Keratinocyte (primary cell): Measurements from ENCODE around the gene TRAFD1. TPM values are rescaled to one million over a fixed set of nuclear protein-coding genes. Genes with fewer than 3 reads are reported as not detected.

ENCODE experiments used
- DNase-seq: peaks from one replicate; pipeline ENCODE4 v3.0.0-alpha.2; 2011; ENCODE audit warnings: low read depth, missing footprints, low spot score
- FAIRE-seq: peaks from 2 replicates; lab custom pipeline; 2011; peaks lifted over from hg19 to GRCh38; lab: Jason Lieb, UNC
- H2AFZ ChIP-seq: 2 replicates; pipeline ENCODE4 v1.6.0; 2012; ENCODE audit warnings: low read length, control low read depth, inconsistent platforms; ENCODE audit not compliant: control insufficient read depth
- H3K27ac ChIP-seq: 2 replicates; pipeline ENCODE4 v1.5.1; 2011; ENCODE audit warnings: low read length; ENCODE audit not compliant: control insufficient read depth, insufficient read depth
- H3K27me3 ChIP-seq: 3 replicates; pipeline ENCODE4 v1.6.0; 2011; ENCODE audit warnings: low read length; ENCODE audit not compliant: control insufficient read depth, insufficient read depth; ENCODE audit errors: extremely low read depth
- H3K36me3 ChIP-seq, 2 experiments: 2 replicates in 1 of 2; 3 replicates in 1 of 2; pipeline ENCODE4 v1.5.1; 2011; ENCODE audit warnings: low read length in 2 of 2, mild to moderate bottlenecking in 1 of 2; ENCODE audit not compliant: control insufficient read depth in 2 of 2, insufficient read depth in 2 of 2; ENCODE audit errors: extremely low read depth in 1 of 2
- H3K4me1 ChIP-seq: 3 replicates; pipeline ENCODE4 v1.5.1; 2011; ENCODE audit warnings: low read length; ENCODE audit not compliant: control insufficient read depth, insufficient read depth; ENCODE audit errors: extremely low read depth
- H3K4me2 ChIP-seq: 3 replicates; pipeline ENCODE4 v1.6.0; 2011; ENCODE audit warnings: low read depth, low read length; ENCODE audit not compliant: control insufficient read depth, insufficient read depth; ENCODE audit errors: extremely low read depth
- H3K4me3 ChIP-seq, 3 experiments: fragments of 200-600 bp in 1 of 3; sonication (generic) in 1 of 3; 2 replicates in 2 of 3; 3 replicates in 1 of 3; pipeline ENCODE4 v1.5.1; 2011 to 2016; ENCODE audit warnings: low read length in 3 of 3, mild to moderate bottlenecking in 3 of 3, control low read depth in 2 of 3, inconsistent platforms in 1 of 3, low read depth in 1 of 3, mixed read lengths in 1 of 3, mixed run types in 1 of 3, moderate library complexity in 1 of 3; ENCODE audit not compliant: control insufficient read depth in 2 of 3, insufficient read depth in 2 of 3; ENCODE audit errors: extremely low read depth in 1 of 3
- H3K79me2 ChIP-seq: 2 replicates; pipeline ENCODE4 v1.6.0; 2012; ENCODE audit warnings: low read length; ENCODE audit not compliant: control insufficient read depth, insufficient read depth
- H3K9ac ChIP-seq: 3 replicates; pipeline ENCODE4 v1.6.0; 2011; ENCODE audit warnings: low read length; ENCODE audit not compliant: control insufficient read depth, insufficient read depth; ENCODE audit errors: extremely low read depth
- H3K9me1 ChIP-seq: 3 replicates; pipeline ENCODE4 v1.6.0; 2011; ENCODE audit warnings: low read length; ENCODE audit not compliant: control insufficient read depth, insufficient read depth; ENCODE audit errors: extremely low read depth
- H3K9me3 ChIP-seq: 2 replicates; pipeline ENCODE4 v1.5.1; 2012; ENCODE audit warnings: low read depth, low read length; ENCODE audit not compliant: control insufficient read depth
- H4K20me1 ChIP-seq: 3 replicates; pipeline ENCODE4 v1.6.0; 2011; ENCODE audit warnings: low read length; ENCODE audit not compliant: control insufficient read depth, insufficient read depth; ENCODE audit errors: extremely low read depth
- EZH2 ChIP-seq: IDR thresholded peaks from one replicate; pipeline ENCODE4 v1.6.1; 2012; ENCODE audit warnings: inconsistent platforms, mild to moderate bottlenecking, low read length, moderate library complexity
- dilution Hi-C: fragments of 300-500 bp; cut with MboI; formaldehyde crosslinking; loops from one replicate; pipeline ENCODE4 v1.7.0; 2020; ENCODE audit warnings: low sequenced_read_pairs; ENCODE audit not compliant: extremely low pct_ligation_motif_present
- polyA plus RNA-seq, 5 experiments: library from polyadenylated mRNA; depleted of rRNA in 3 of 5; stranded (reverse) in 3 of 5; stranded (forward) in 1 of 5; unstranded in 1 of 5; fragments of >200 nt; gene quantifications; 1 replicate in 1 of 5; 2 replicates in 3 of 5; 3 replicates in 1 of 5; pipeline versions ENCODE4 v1.2.1 to v1.2.3, GENCODE V29; 2011 to 2012; ENCODE audit warnings: missing spikeins in 2 of 5, low read depth in 1 of 5, low replicate concordance in 1 of 5
- TF ChIP-seq, protein P1 (sequence below), 3 experiments: IDR thresholded peaks in 1 of 3; conservative IDR thresholded peaks in 1 of 3; optimal IDR thresholded peaks in 1 of 3; 2 replicates in 2 of 3; 3 replicates in 1 of 3; pipeline versions ENCODE3 to v1.5.1; 2011; ENCODE audit warnings: low read length in 3 of 3, mild to moderate bottlenecking in 3 of 3, moderate library complexity in 2 of 3, control low read depth in 1 of 3, inconsistent platforms in 1 of 3; ENCODE audit not compliant: insufficient read depth in 2 of 3; ENCODE audit errors: extremely low read depth in 1 of 3

Gene TRAFD1
- polyA plus RNA-seq, 1 donor (not counting 4 experiments of a cell fraction or from before 2014, with no cell fraction given), result 25.6 TPM

DNA sequence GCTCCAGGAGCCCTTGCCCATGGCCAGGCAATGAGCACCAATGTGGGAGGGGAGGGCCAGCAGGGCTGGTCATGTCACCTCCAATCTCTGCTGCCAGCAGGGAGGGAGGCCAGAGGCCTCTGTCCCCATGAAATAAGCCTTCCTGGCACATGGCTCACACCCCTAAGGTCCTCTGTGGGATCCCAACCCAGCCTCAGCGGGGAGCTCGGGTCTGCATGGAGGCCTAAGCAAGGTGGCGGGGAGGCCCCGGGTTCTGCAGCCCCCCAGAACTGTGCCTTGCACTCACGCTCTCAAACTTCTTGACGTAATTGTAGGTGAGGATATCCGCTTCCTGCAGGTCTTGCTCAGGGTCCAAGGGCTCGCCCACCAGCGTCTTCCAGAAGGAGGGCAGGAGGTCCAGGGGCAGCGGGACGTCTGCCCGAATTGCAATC is 41.7 kb downstream of the TRAFD1 start:
- Histone ChIP-seq H3K36me3 (peaks cover 6 to 7% of the 10 kb centered on the region in 2 experiments), H3K9me3 (no peaks in the 10 kb centered on the region), H3K4me1 (no peaks in the 10 kb centered on the region), H3K4me3 (no peak overlapping the region), H3K27ac (no peak overlapping the region), H3K79me2 (no peaks in the 10 kb centered on the region), H3K9me1 (no peaks in the 10 kb centered on the region), H4K20me1 (no peaks in the 10 kb centered on the region), H3K4me2 (no peak overlapping the region), H3K9ac (no peak overlapping the region), H2AFZ (no peak overlapping the region), H3K27me3 (no peaks in the 10 kb centered on the region)
- dilution Hi-C loops, result no loop called here
- no peak for DNase-seq
- TF ChIP-seq, protein P1, sequence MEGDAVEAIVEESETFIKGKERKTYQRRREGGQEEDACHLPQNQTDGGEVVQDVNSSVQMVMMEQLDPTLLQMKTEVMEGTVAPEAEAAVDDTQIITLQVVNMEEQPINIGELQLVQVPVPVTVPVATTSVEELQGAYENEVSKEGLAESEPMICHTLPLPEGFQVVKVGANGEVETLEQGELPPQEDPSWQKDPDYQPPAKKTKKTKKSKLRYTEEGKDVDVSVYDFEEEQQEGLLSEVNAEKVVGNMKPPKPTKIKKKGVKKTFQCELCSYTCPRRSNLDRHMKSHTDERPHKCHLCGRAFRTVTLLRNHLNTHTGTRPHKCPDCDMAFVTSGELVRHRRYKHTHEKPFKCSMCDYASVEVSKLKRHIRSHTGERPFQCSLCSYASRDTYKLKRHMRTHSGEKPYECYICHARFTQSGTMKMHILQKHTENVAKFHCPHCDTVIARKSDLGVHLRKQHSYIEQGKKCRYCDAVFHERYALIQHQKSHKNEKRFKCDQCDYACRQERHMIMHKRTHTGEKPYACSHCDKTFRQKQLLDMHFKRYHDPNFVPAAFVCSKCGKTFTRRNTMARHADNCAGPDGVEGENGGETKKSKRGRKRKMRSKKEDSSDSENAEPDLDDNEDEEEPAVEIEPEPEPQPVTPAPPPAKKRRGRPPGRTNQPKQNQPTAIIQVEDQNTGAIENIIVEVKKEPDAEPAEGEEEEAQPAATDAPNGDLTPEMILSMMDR (optimal IDR thresholded peaks at IDR 0.05 in 1 of 3, IDR thresholded peaks at IDR 0.05 in 1 of 3, conservative IDR thresholded peaks at IDR 0.05 in 1 of 3; ENCODE audit: extremely low read depth in 1 of 3, insufficient read depth in 2 of 3, low read length in 3 of 3), result no peak
- no peak for TF ChIP-seq EZH2
- FAIRE-seq, result no peak

DNA sequence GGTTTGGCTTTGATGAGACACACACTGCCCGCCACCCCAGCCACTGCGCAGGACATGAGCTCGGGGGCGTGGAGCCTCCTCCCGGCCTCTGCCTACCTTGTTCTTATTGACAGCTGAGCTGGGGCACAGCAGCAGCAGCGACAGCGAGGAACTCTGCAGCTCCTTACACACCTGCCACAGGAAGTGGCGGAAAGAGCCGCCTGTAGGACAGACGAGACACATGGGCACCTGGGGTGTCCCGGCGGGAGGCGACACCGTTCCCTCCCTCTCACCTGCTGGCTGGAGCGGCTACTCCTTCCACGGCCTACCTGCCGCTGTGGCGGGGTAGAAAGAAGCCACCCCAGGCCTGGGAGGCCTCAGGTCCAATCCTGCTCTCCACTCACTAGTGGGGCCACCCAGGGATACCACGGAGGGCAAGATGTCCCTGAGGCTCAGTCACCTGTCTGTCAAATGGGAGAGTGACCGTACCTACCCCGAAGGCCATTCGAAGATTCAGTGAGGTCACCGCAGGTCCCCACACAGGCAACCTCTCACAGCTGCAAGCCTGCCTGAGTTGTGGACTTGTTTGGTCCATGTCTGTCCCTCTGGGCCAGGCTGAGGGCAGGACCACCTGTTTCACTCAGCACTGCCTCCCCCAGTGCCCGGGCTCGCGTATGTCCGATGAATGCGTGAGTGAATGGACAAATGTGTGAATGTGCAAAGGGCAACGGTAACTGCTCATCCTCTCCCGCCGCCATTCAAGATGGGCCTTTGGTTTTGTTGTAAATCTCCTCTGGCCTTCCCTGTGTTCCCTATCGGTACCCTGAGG is 42.6 kb downstream of the TRAFD1 start:
- Histone ChIP-seq H3K36me3 (peaks cover 7% of the 10 kb centered on the region in 2 experiments), H3K9me3 (no peaks in the 10 kb centered on the region), H3K9me1 (no peaks in the 10 kb centered on the region)

More for the DNA sequence above, 42.6 kb downstream of the TRAFD1 start:
- Histone ChIP-seq H3K4me3 (no peak overlapping the region), H3K4me2 (no peak overlapping the region), H3K27me3 (no peaks in the 10 kb centered on the region), H4K20me1 (no peaks in the 10 kb centered on the region), H3K9ac (no peak overlapping the region), H3K79me2 (no peaks in the 10 kb centered on the region), H3K4me1 (no peaks in the 10 kb centered on the region), H3K27ac (no peak overlapping the region), H2AFZ (no peak overlapping the region)
- FAIRE-seq (no peak), DNase-seq (no peak)
- dilution Hi-C loops, result no loop called here
- TF ChIP-seq, protein P1 (optimal IDR thresholded peaks at IDR 0.05 in 1 of 3, IDR thresholded peaks at IDR 0.05 in 1 of 3, conservative IDR thresholded peaks at IDR 0.05 in 1 of 3; ENCODE audit: extremely low read depth in 1 of 3, insufficient read depth in 2 of 3, low read length in 3 of 3), result no peak
- no peak for TF ChIP-seq EZH2
